HG03159 (cell line): ENCODE measurements around the gene AAGAB.

Experiments
- ATAC-seq: cut with Tn5 transposase; IDR thresholded peaks from one replicate; pipeline ENCODE4 v1.9.1; 2021; ENCODE audit warnings: mild to moderate bottlenecking, moderate library complexity; ENCODE audit not compliant: unreplicated experiment

AAGAB gene

GRCh38 chr15:67190326-67190725 lies 64.1 kb downstream of the AAGAB start:
- ATAC-seq: no peak

DNA sequence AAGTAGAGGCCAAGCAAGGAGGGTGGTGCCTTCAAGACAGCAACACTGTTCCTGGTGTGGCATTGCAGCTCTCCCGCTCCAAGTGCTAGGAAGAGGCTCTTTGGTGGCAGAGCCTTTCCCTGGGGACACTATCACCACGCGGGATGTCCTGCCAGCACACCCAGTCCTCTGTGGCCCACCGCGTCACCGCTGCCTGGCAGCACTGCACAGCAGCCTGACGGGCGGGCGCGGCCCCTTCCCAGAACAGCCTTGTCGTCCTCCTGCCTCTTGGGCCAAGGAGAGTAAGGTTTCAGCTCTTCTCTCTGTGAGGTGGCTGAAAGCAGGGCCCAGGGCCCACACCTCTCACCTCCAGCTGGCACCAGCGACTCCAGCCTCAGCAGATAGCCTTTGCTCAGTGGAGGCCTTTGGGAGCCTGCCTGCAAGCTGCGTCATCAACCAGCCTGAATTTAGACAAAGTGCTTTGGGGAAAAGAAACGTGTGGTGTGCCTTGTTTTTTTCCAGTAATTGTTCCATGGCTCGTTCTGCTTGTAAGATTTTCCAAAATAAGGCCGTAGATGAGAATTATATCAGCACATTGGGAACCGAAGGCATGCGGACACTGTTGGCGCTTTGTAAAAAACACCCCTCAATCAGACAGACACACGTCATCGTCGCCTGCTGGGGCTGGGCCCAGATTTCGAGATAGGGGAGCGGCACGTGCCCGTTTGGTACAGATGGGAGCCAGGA lies 65.0 kb downstream of the AAGAB start:
- ATAC-seq: no peak

GRCh38 chr15:67188551-67189218 lies 65.8 kb downstream of the AAGAB start:
- ATAC-seq: no peak

- ATAC-seq: no peak
These were observed 67.1 kb downstream of the AAGAB start for GRCh38 chr15:67187351-67187854.

- no peak for ATAC-seq
These were observed 67.8 kb downstream of the AAGAB start for GRCh38 chr15:67186688-67187087.

DNA sequence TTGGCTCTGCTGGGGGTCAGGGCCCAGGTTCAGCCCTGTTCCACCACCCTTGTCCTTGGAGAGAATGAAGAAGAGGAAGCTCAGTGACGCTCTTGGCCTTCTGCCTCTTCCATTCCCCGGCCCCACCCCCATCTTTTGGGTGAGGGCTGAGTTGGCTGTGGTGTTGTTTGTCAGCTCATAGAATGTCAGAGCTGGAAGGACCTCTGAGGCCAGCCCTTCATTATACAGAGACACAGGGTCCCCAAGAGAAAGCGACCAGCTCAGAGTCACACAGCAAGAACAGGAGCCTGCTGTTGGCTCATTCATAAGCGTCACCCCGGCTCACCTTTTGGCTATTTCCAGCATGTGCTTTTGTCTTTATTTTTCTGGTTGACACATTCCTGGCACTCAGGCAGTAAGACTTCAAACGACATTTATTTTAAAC lies 68.2 kb downstream of the AAGAB start:
- ATAC-seq: no peak

- ATAC-seq: no peak
These were observed 68.7 kb downstream of the AAGAB start for GRCh38 chr15:67185621-67186225.

DNA sequence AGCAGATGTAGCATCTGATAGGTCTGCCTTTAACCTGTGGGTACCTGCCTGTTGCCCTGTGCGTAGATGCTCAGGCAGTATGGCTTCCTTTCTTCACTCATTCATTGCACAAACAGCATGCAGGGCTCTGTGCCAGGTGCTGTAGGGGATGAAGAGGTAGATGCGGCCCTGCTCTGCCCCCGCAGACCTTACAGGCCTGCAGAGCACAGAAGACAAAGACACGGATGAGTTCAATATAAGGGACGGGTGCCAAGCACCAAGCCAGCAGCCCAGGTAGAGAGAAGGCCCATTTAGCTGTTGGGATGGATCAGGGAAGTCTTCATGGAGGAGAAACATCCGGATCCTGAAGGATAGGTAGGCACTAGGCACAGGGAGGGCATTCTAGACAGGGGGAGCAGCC lies 69.4 kb downstream of the AAGAB start:
- ATAC-seq: no peak

DNA sequence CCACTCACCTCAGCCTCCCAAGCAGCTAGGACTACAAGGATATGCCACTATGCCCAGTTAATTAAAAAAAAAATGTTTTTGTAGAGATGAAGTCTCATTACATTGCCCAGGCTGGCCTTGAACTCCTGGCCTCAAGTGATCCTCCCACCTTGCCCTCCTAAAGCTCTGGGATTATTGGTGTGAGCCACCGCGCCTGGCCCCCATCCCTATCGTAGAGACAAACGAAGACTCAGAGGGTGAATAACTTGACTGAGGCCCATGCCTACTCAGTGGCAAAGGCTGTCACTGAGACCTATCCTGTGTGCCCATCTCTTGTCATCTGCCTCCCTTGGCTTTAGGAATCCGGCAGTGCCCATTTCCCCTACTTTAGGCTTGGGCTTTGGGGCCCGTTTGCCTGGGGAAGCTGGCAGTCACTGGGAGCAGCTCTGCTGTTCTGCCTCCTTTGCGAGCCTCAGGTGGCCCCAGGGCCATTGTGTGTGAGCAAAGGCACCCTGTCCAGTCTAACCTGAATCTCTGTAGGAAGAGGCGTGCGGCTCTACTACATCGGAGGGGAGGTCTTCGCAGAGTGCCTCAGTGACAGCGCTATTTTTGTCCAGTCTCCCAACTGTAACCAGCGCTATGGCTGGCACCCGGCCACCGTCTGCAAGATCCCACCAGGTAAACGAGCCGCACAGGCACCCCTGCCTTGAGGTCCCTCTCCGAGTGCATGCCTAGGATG lies 70.1 kb downstream of the AAGAB start:
- no peak for ATAC-seq

DNA sequence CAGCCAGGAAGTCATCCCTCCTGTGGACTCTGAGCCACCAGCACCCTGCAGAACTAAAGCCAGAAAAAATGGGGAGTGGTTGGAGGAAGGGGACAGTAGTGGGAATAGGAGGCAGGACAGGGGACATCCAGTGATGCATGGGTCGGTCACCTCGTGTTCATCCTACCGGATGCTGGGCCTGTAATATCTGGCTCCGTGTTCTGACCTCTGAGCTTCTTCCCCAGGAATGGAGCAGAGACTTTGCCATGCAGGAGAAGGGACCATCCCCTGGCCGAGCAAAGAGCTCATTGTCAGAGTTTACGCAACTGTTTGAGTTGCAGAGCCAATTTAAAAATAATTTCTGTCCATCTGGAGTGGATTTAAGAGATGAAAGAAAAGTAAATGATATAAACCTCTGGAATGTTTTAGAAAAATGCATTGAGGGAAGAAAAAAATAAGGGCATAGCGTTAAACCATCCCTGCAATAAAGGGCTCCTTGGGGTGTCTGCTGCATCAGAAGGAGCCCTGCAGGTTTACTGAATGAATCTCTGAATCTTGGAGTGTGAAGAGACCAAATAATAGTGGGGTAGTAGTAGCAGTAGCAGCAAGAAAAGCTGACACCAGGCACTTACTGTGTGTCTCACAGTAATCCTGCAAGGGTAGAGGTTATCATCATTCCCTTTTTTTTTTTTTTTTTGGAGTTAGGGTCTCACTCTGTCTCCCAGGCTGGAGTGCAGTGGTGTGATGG lies 70.9 kb downstream of the AAGAB start:
- no peak for ATAC-seq

- no peak for ATAC-seq
These were observed 73.2 kb downstream of the AAGAB start for GRCh38 chr15:67181221-67181639.

DNA sequence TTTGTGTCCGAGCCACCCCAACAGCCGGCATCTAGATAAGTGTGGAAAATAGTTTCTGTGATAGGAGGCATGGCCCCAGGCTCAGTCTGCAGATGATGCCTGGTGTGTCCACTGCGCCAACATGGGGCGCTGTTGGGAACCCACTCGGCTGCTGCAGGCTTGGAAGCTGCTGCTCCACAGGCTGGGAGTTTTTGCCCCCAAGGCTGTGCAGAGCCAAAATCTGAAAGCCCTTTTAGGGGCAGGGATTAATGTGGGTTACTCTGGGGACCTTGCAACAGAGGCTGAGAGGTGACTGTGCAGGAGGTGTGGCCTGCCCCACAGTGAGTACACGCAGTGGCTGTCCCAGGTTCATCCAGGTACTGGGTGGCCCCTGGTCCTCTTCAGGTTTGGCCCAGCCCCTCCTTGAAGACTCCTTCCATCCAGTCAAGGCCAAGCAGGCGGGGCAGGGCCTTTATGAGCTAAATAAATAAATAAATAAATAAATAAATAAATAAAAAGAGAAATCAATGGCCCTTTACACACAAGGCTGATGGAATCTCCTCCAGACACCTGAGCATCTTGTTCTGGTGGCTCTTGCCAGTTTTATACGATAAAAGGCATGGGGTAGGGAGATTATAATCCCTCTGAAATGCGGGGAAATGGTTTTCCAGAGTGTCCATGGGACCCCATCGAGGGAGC lies 73.8 kb downstream of the AAGAB start:
- ATAC-seq: no peak

- no peak for ATAC-seq
These were observed 74.4 kb downstream of the AAGAB start for GRCh38 chr15:67180035-67180434.

DNA sequence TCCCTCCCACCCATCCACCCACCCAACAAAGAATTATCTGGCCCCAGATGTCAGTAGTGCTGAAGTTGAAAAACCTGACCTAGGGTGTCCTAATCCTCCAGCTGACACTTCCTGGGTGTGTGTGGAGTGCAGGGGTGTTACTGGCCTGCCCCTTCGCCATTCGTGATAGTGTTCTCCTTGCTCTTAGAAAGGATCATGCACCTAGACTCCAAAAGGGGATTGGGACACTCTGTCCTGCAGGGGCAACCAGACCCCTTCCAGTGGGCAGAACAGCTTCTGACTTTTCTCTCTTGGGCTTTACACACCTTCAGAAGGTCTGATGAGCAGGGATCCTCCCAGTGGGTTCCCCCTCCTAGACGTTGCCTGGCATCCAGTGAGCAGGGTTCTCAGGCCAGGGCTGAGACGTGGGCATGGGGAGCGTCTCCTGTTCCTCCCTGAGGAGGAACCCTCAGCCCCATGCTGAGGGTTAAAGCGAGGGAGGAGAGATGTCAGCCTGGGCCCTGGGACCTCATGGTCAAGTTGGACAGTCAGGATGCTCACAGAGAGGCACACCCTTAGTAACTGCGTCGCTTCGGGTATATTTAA lies 75.0 kb downstream of the AAGAB start:
- no peak for ATAC-seq

- ATAC-seq: no peak
These were observed 75.8 kb downstream of the AAGAB start for GRCh38 chr15:67178569-67179210.

DNA sequence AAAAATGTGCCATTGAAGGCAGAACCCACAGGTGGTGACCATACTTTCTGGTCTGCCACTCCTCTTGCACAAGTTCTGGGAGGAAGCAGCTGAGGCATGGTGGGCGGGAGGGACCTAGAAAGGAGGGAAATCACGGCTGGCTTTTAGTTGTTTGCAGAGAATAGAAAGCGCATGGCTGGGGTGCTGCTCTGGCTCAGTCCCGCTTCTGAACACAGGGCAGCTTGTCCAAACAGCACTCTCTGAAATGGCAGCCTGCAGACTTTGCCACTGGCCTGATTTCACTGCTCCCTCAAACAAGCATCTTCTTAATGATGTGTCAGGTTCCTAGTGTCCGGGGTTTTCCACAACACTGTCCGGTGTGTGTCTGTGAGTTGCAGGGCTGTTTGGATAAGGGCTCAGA lies 76.7 kb downstream of the AAGAB start:
- ATAC-seq: no peak

- ATAC-seq: no peak
These were observed 78.1 kb downstream of the AAGAB start for GRCh38 chr15:67176195-67176971.

- no peak for ATAC-seq
These were observed 78.8 kb downstream of the AAGAB start for GRCh38 chr15:67175643-67176071.
